Central memory CD8-positive, alpha-beta T cell (primary cell): ENCODE measurements around the gene NLRC3.

ENCODE experiments used
- ATAC-seq: fragments of 150-1000 bp; cut with Tn5 transposase; replicated peaks from 2 replicates; pipeline ENCODE4 v1.10.0; 2022; ENCODE audit warnings: mild to moderate bottlenecking, moderate FRiP score, moderate number of reproducible peaks; ENCODE audit not compliant: poor library complexity, severe bottlenecking; ENCODE audit errors: extremely low read depth
- DNase-seq, 2 donors: peaks; one replicate each; pipeline ENCODE4 v3.0.0; 2021; ENCODE audit warnings: low spot score in 2 of 2
- H3K27ac Mint-ChIP-seq: one replicate; pipeline ENCODE4 v1.8.0; 2022; ENCODE audit warnings: low read depth, mild to moderate bottlenecking, moderate library complexity, mixed read lengths
- H3K27me3 Mint-ChIP-seq: one replicate; pipeline ENCODE4 v1.8.0; 2022; ENCODE audit warnings: mixed read lengths
- H3K36me3 Mint-ChIP-seq: one replicate; pipeline ENCODE4 v1.8.0; 2022; ENCODE audit warnings: mild to moderate bottlenecking, moderate library complexity, mixed read lengths; ENCODE audit not compliant: insufficient read depth
- H3K4me1 Mint-ChIP-seq: one replicate; pipeline ENCODE4 v1.8.0; 2022; ENCODE audit warnings: mixed read lengths
- H3K4me3 Mint-ChIP-seq: one replicate; pipeline ENCODE4 v1.8.0; 2022; ENCODE audit warnings: mild to moderate bottlenecking, moderate library complexity, mixed read lengths
- H3K9me3 Mint-ChIP-seq: one replicate; pipeline ENCODE4 v1.8.0; 2022; ENCODE audit warnings: mixed read lengths

The NLRC3 gene

DNA sequence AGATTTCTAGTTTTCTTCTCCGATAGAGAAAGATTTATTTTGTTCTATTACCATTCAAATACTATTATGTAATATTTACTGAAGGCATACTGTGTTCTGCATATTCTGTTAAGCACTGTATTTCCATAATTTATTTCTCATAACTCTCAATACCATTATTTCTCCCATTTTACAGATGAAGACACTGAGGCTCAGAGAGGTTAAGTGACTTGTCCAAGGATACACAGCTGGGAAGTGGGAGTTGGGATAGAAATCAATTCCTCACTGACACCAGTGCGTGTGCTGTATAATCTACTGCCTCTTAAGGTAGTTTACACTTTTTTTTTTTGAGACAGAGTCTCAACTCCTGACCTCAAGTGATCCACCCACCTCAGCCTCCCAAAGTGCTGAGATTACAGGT lies 7.4 kb downstream of the NLRC3 start:
- ATAC-seq, result no peak
- Mint-ChIP-seq H3K9me3 (peaks cover 7% of the 10 kb centered on the region), H3K27me3 (no peaks in the 10 kb centered on the region), H3K36me3 (peaks cover 57% of the 10 kb centered on the region), H3K27ac (peak overlapping the region; percentile 57), H3K4me3 (no peak overlapping the region), H3K4me1 (peaks cover 23% of the 10 kb centered on the region)
- DNase-seq, result no peak

DNA sequence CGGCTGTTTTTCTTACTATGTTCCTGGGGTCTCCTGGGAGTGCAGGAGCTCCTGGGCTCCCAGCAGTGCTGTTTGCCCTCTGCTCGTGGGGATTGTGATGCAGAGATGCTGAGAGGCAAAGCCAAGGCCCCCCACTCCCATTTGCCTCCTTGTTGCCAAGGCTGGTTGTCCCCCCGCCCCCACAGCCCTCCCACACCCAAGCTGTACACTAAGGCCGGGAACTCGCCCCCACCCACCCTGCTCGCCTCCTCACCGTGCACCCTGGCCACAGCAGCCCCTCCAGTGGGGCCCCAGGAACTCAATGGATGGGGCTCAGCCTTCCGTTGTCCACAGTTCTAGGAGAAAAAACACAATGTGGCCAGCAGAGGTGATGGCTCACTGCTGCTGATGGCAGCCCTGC lies 10.2 kb downstream of the NLRC3 start:
- peaks cover 64% of the 10 kb centered on the region for H3K36me3 Mint-ChIP-seq
- H3K27me3 Mint-ChIP-seq, result no peaks in the 10 kb centered on the region
- DNase-seq (no peak), ATAC-seq (no peak)
- H3K4me1 Mint-ChIP-seq, result peaks cover 9% of the 10 kb centered on the region
- no peak overlapping the region for H3K27ac Mint-ChIP-seq
- H3K9me3 Mint-ChIP-seq, result peaks cover 7% of the 10 kb centered on the region
- no peak overlapping the region for H3K4me3 Mint-ChIP-seq

- H3K4me3 Mint-ChIP-seq, result no peak overlapping the region
- H3K27ac Mint-ChIP-seq, result no peak overlapping the region
- no peaks in the 10 kb centered on the region for H3K27me3 Mint-ChIP-seq
- peaks cover 56% of the 10 kb centered on the region for H3K36me3 Mint-ChIP-seq
- no peaks in the 10 kb centered on the region for H3K9me3 Mint-ChIP-seq
- no peak for ATAC-seq
- no peaks in the 10 kb centered on the region for H3K4me1 Mint-ChIP-seq
- no peak for DNase-seq
These were observed 12.4 kb downstream of the NLRC3 start for GRCh38 chr16:3564889-3565141.

DNA sequence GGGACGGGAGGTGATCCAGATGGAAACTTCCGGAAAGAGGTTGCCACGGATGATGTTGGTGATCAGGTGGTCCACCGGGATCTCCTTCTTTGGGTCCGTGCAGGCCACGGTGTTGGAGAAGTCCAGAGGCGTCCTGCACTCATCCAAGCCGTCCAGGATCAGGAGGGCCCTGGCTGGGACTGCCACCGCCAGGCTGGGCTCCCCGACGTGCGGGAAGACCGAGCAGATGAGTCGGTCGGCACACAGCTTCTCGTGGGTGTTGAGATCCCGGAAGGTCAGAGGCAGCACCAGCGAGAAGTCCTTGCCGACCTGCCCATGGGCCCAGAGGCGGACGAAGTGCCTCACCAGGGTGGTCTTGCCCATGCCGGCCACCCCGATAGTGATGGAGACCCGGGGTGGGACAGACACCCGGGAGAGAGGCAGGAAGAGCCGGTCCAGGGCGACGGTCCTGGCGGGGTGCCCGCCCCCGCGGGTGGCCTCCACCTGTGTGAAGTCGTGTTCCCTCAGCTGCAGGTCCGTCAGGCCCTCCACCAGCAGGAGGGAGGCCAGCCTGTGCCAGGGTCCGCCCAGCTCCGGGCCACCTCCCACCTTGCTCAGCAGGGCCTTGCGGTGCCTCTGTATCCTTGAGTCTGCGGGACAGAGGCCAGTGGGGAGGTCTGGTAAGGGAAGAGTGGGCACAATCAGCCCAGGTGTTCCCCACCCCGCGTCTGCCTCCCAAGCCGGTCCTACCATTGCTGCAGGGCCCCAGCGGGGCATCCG lies 12.9 kb downstream of the NLRC3 start:
- ATAC-seq (no peak), DNase-seq (no peak)
- no peak overlapping the region for H3K27ac Mint-ChIP-seq
- H3K27me3 Mint-ChIP-seq, result no peaks in the 10 kb centered on the region
- H3K4me1 Mint-ChIP-seq, result no peaks in the 10 kb centered on the region
- no peak overlapping the region for H3K4me3 Mint-ChIP-seq
- no peaks in the 10 kb centered on the region for H3K9me3 Mint-ChIP-seq
- H3K36me3 Mint-ChIP-seq, result peaks cover 57% of the 10 kb centered on the region

DNA sequence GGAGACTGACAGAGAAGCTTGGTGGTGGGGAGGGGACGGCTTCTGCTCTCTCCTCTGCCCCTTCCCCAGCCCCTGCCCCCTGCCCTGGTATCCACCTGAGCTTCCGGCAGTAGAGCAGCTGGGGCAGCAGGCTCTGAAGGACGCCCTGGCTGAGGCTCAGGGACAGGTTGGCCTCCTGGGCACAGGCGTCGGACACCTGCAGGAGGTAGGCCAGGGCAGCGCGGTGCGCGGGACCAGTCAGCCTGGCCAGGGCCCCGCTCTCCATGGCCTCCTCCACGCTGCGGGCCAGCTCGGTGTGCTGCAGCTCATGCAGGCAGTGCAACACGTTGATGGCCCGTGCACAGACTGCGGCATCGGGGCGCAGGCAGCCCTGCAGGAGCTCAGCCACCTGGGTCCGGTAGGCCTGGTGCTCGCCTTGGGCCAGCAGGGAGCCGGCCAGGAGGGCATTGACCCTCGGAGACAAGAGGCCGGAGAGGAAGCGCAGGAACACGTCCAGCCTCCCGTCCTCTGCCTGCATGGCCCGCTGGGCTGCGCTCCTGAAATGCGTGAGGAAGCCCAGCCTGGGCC lies 14.2 kb downstream of the NLRC3 start:
- no peak for ATAC-seq
- Mint-ChIP-seq H3K9me3 (no peaks in the 10 kb centered on the region), H3K27ac (no peak overlapping the region), H3K4me1 (no peaks in the 10 kb centered on the region), H3K4me3 (no peak overlapping the region), H3K36me3 (peaks cover 58% of the 10 kb centered on the region), H3K27me3 (no peaks in the 10 kb centered on the region)
- DNase-seq, result no peak

DNA sequence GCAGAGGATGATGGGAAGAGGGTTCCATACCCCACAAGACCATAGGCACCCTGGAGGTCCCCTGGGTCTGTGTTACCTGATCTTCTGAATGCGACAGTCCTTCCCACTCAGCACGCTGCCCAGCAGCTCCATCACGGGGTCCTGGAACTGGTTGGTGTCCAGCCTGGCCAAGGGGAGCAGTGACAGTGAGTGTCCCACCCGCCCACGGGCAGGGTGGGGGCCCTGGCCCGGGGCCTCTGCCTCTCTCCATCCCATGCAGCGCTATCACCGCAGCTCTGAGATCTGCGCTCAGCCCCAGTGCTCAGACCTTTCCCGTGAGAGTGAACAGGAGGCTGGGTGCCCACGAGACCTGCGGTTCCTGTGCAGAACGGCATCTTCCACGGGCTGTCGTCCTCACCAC lies 15.6 kb downstream of the NLRC3 start:
- H3K9me3 Mint-ChIP-seq, result no peaks in the 10 kb centered on the region
- no peak overlapping the region for H3K4me3 Mint-ChIP-seq
- H3K27me3 Mint-ChIP-seq, result no peaks in the 10 kb centered on the region
- DNase-seq, result no peak
- no peak for ATAC-seq
- peaks cover 56% of the 10 kb centered on the region for H3K36me3 Mint-ChIP-seq
- no peak overlapping the region for H3K27ac Mint-ChIP-seq
- no peaks in the 10 kb centered on the region for H3K4me1 Mint-ChIP-seq

DNA sequence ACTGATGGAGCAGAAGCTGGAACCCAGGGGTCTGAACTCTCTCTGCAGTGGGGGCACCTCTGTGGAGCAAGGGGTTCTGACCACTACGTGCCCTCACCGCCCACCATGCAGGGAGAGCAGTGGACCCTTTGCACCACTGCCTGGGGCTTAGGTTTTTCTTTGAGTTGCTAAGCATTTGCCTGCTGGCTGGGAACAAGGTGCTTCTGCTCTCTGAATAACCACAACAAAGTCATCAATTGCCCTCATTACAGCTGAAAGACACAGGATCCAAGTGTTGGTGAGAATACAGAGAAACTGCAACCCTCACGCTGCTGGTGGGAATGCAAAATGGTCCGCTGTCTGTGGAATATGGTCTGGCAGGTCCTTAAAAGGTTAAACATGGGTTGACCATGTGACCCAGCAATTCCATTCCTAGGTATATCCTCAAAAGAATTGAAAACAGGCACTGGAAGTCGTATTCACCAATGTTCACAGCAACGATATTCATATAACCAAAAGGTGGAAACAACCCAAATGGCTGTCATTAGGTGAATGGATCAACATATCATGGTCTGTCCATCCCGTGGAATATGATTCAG lies 22.8 kb downstream of the NLRC3 start:
- Mint-ChIP-seq H3K27ac (peak overlapping the region; percentile 63), H3K4me1 (no peaks in the 10 kb centered on the region), H3K36me3 (peaks cover 78% of the 10 kb centered on the region), H3K9me3 (no peaks in the 10 kb centered on the region), H3K4me3 (no peak overlapping the region), H3K27me3 (no peaks in the 10 kb centered on the region)
- ATAC-seq (no peak), DNase-seq (no peak)

DNA sequence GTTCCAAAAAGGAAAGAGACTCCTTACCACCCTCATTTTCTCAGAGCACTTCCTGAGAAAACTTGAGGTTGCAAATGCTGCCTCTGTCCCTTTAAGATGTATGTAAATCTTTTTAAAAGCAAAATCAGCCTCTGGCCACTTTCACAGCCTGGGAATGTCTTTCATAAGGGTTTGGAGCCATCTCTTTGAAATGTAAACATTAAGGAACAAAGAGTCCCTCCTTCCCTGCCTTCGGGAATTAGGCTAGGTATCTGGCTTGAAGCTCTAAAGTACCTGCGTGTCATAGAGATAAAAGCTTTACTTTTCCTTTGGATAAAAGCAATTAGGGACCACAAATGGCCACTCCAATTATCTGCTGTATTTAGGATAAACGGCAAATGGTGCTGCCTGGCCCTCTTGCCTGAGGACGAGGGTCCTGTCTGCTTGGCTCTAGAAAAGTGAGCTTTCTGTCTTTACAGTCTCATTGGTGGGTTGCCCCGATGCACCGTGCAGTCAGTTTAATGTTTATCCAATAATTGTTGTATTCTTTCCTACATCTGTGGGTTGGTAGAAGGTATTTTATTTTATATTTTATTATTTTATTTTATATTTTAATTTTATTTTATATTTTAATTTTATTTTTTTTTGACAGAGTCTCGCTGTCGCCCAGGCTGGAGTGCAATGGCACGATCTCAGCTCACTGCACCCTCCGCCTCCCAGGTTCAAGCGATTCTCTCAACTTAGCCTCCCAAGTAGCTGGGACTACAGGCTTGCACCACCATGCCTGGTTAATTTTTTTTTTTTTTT lies 23.9 kb downstream of the NLRC3 start:
- Mint-ChIP-seq H3K4me3 (no peak overlapping the region), H3K4me1 (no peaks in the 10 kb centered on the region), H3K27ac (no peak overlapping the region), H3K27me3 (no peaks in the 10 kb centered on the region), H3K9me3 (no peaks in the 10 kb centered on the region), H3K36me3 (peaks cover 72% of the 10 kb centered on the region)
- DNase-seq (no peak), ATAC-seq (no peak)

DNA sequence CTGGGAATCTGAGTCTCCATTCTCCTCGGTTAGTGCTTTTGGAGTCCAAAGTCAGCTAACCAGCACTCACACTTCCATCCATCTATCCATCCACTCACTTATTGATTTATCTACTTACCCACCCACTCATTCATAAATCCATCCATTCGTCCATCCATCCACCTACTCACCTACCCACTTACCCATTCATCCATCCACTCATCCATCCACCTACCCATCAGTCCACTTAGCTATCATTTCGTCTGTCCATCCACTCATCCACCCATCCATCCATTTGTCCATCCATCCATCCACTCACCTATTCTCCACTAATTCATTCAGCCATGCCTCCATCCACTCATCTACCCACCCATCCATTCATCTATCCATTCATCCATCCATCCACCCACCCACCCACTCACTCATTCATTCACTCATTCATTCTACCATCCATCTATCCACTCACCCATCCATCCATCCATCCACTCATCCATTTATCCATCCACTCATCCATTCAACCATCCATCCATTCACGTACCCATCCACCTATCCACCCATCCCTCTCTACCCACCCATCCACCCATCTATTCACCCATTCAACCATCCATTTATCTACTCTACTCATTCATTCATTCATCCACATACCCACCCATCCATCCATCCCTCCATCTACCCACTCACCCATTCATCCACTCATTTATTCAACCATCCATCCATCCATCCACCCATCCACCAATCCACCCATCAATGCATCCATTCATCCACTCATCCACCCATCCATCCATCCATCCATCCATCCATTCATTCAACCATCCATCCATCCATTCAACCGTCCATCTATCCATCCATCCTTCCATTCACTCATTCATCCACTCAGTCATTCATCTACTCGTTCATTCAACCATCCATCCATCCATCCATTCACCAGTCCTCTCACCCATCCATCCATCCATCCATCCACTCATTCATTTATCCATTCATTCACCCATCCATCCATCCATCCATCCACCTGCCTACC lies 26.1 kb downstream of the NLRC3 start:
- ATAC-seq (no peak), DNase-seq (no peak)
- Mint-ChIP-seq H3K27ac (peak overlapping the region; percentile 0), H3K4me3 (no peak overlapping the region), H3K9me3 (no peaks in the 10 kb centered on the region), H3K27me3 (no peaks in the 10 kb centered on the region), H3K36me3 (peaks cover 61% of the 10 kb centered on the region), H3K4me1 (no peaks in the 10 kb centered on the region)

GRCh38 chr16:3549906-3550305 lies 27.3 kb downstream of the NLRC3 start:
- ATAC-seq, result no peak
- Mint-ChIP-seq H3K27me3 (no peaks in the 10 kb centered on the region), H3K4me3 (no peak overlapping the region), H3K27ac (no peak overlapping the region), H3K36me3 (peaks cover 58% of the 10 kb centered on the region), H3K4me1 (no peaks in the 10 kb centered on the region), H3K9me3 (no peaks in the 10 kb centered on the region)
- DNase-seq, result no peak

GRCh38 chr16:3548859-3549258 lies 28.3 kb downstream of the NLRC3 start:
- H3K4me1 Mint-ChIP-seq, result no peaks in the 10 kb centered on the region
- H3K4me3 Mint-ChIP-seq, result no peak overlapping the region
- peak overlapping the region; percentile 17 for H3K27ac Mint-ChIP-seq
- no peaks in the 10 kb centered on the region for H3K27me3 Mint-ChIP-seq
- ATAC-seq (no peak), DNase-seq (no peak)
- peaks cover 55% of the 10 kb centered on the region for H3K36me3 Mint-ChIP-seq
- H3K9me3 Mint-ChIP-seq, result no peaks in the 10 kb centered on the region

GRCh38 chr16:3548445-3548844 lies 28.8 kb downstream of the NLRC3 start:
- H3K4me3 Mint-ChIP-seq, result no peak overlapping the region
- H3K36me3 Mint-ChIP-seq, result peaks cover 55% of the 10 kb centered on the region
- DNase-seq, result no peak
- H3K9me3 Mint-ChIP-seq, result no peaks in the 10 kb centered on the region
- no peaks in the 10 kb centered on the region for H3K4me1 Mint-ChIP-seq
- ATAC-seq, result no peak
- H3K27ac Mint-ChIP-seq, result peak overlapping the region; percentile 17
- H3K27me3 Mint-ChIP-seq, result no peaks in the 10 kb centered on the region
